Measurements from ENCODE around the gene IKBKE.

The IKBKE gene

GRCh38 chr1:206516728-206516990, 46.4 kb downstream of the IKBKE start:
- TF ChIP-seq CTCF (IDR thresholded peaks at IDR 0.05; ENCODE audit: low read length), result no peak
- TF ChIP-seq EZH2 (IDR thresholded peaks at IDR 0.05; ENCODE audit: borderline replicate concordance, low read length), result no peak
- Histone ChIP-seq H3K9ac (ENCODE audit: low read length) (no peak overlapping the region), H3K27ac (ENCODE audit: low read depth, low read length, poor library complexity, severe bottlenecking) (no peak overlapping the region), H3K9me2 (ENCODE audit: low read depth, low read length) (no peaks in the 10 kb centered on the region), H2AFZ (ENCODE audit: low read length) (no peak overlapping the region), H3F3A (ENCODE audit: insufficient read depth, low read length) (no peaks in the 10 kb centered on the region), H3K9me3 (ENCODE audit: low read length) (no peaks in the 10 kb centered on the region), H3K4me3 (ENCODE audit: low read depth, low read length, poor library complexity, severe bottlenecking) (no peak overlapping the region), H3K79me2 (ENCODE audit: insufficient read depth, low read length) (no peaks in the 10 kb centered on the region), H4K20me1 (ENCODE audit: insufficient read depth, low read length) (no peaks in the 10 kb centered on the region), H3K36me3 (ENCODE audit: insufficient read depth, low read length) (no peaks in the 10 kb centered on the region), H3K27me3 (ENCODE audit: insufficient read depth, low read length) (peaks cover 20% of the 10 kb centered on the region), H3K4me1 (ENCODE audit: insufficient read depth, low read length, severe bottlenecking) (peaks cover 4% of the 10 kb centered on the region), H3K4me2 (ENCODE audit: low read length) (no peak overlapping the region)

- H3K27me3 ChIP-seq (ENCODE audit: insufficient read depth, low read length), result peaks cover 19% of the 10 kb centered on the region
Observed at GRCh38 chr1:206517784-206518183, 47.5 kb downstream of the IKBKE start.

GRCh38 chr1:206518206-206518605, 47.9 kb downstream of the IKBKE start:
- no peak overlapping the region for H3K4me3 ChIP-seq (ENCODE audit: low read depth, low read length, poor library complexity, severe bottlenecking)
- no peak overlapping the region for H3K27ac ChIP-seq (ENCODE audit: low read depth, low read length, poor library complexity, severe bottlenecking)
- TF ChIP-seq CTCF (IDR thresholded peaks at IDR 0.05; ENCODE audit: low read length) (no peak), EZH2 (IDR thresholded peaks at IDR 0.05; ENCODE audit: borderline replicate concordance, low read length) (no peak)

More at GRCh38 chr1:206517784-206518183, 47.5 kb downstream of the IKBKE start:
- no peaks in the 10 kb centered on the region for H4K20me1 ChIP-seq (ENCODE audit: insufficient read depth, low read length)
- H3K9ac ChIP-seq (ENCODE audit: low read length), result no peak overlapping the region
- no peak overlapping the region for H3K4me2 ChIP-seq (ENCODE audit: low read length)
- no peak overlapping the region for H3K27ac ChIP-seq (ENCODE audit: low read depth, low read length, poor library complexity, severe bottlenecking)
- no peaks in the 10 kb centered on the region for H3K36me3 ChIP-seq (ENCODE audit: insufficient read depth, low read length)
- H3K9me2 ChIP-seq (ENCODE audit: low read depth, low read length), result no peaks in the 10 kb centered on the region
- H3K79me2 ChIP-seq (ENCODE audit: insufficient read depth, low read length), result no peaks in the 10 kb centered on the region
- TF ChIP-seq CTCF (IDR thresholded peaks at IDR 0.05; ENCODE audit: low read length), result no peak
- no peak overlapping the region for H2AFZ ChIP-seq (ENCODE audit: low read length)
- H3K4me1 ChIP-seq (ENCODE audit: insufficient read depth, low read length, severe bottlenecking), result peaks cover 4% of the 10 kb centered on the region
- H3K9me3 ChIP-seq (ENCODE audit: low read length), result no peaks in the 10 kb centered on the region
- no peak overlapping the region for H3K4me3 ChIP-seq (ENCODE audit: low read depth, low read length, poor library complexity, severe bottlenecking)
- no peaks in the 10 kb centered on the region for H3F3A ChIP-seq (ENCODE audit: insufficient read depth, low read length)

More at GRCh38 chr1:206518206-206518605, 47.9 kb downstream of the IKBKE start:
- Histone ChIP-seq H3K9ac (ENCODE audit: low read length) (no peak overlapping the region), H3K27me3 (ENCODE audit: insufficient read depth, low read length) (peaks cover 15% of the 10 kb centered on the region), H3K9me2 (ENCODE audit: low read depth, low read length) (no peaks in the 10 kb centered on the region), H3F3A (ENCODE audit: insufficient read depth, low read length) (no peaks in the 10 kb centered on the region), H2AFZ (ENCODE audit: low read length) (no peak overlapping the region), H3K4me1 (ENCODE audit: insufficient read depth, low read length, severe bottlenecking) (peaks cover 4% of the 10 kb centered on the region), H4K20me1 (ENCODE audit: insufficient read depth, low read length) (no peaks in the 10 kb centered on the region), H3K79me2 (ENCODE audit: insufficient read depth, low read length) (no peaks in the 10 kb centered on the region), H3K9me3 (ENCODE audit: low read length) (no peaks in the 10 kb centered on the region), H3K36me3 (ENCODE audit: insufficient read depth, low read length) (no peaks in the 10 kb centered on the region), H3K4me2 (ENCODE audit: low read length) (no peak overlapping the region)
